IPS-18c (cell line): ENCODE results near the gene CA7.
"Not testable (repeated sequence)": the region's sequence is repeated elsewhere in the genome, so short reads cannot be mapped to it uniquely, and the experiment has no call there.

Source experiments
- H3K4me3 ChIP-seq: 2 replicates; pipeline ENCODE4 v1.7.0; 2013; ENCODE audit warnings: low read depth, mild to moderate bottlenecking, low read length, moderate library complexity; ENCODE audit not compliant: insufficient read depth
- H3K9me3 ChIP-seq: one replicate; pipeline ENCODE4 v1.6.1; 2013; ENCODE audit warnings: mild to moderate bottlenecking, low read length, moderate library complexity; ENCODE audit not compliant: control insufficient read depth, insufficient read depth

CA7 gene

DNA sequence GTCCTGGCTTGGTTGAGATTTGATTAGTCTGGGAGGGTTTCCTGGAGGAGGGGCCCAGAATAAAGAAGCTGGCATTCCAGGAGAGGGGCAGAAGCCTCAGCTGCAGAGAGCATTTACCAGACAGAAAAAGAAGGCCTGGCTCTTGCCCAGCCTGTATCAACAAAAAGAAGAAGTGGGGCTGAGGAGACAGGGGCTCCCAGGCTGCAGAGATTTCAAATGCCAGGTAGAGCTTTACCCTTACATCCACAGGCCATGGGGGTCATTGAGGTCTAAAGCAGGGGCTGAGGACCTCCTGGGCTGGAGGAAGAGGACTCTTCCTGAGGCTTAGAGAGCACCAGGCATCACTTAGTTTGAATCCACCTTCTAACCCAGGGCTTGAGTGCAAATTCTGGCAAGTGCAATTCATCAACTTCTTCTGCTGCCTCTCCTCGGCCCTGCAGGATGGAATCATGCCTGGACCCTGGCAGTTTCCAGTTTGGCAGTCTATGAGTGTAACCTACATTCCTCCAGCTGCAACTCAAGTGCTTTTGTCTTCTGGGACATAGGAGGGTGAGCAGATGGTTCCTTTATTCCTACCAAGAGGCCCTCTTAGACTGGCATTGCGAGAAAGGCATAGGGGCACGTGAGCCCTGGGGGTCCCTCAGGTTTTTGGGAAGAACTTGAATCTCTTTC lies 15.3 kb downstream of the CA7 start:
- Histone ChIP-seq H3K9me3 (no peaks in the 10 kb centered on the region), H3K4me3 (no peak overlapping the region)

DNA sequence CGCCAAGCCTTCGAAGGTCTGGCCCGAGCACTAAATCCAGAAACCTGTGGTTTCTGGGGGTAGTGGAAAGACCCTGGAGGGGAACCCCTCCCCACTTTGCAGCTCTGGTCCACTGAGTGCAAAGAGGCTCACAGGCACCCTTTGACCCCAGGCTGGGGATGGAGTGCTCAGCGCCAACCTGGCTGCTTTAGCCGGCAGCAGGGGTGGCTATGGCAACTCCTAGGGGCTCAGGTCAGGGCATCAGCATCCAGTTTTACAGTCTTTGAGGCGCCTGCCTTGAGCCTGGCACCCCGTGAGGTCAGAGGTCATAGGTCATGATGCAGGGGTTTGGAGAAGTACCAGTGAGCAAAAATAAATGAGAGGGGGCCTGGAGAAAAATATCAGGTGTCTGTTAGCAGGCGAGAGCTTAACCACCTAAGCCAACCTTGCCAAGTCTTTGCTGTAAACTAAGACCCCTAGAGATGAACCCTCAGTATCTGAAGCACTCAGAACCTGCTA lies 17.9 kb downstream of the CA7 start:
- H3K4me3 ChIP-seq = no peak overlapping the region
- H3K9me3 ChIP-seq = no peaks in the 10 kb centered on the region

DNA sequence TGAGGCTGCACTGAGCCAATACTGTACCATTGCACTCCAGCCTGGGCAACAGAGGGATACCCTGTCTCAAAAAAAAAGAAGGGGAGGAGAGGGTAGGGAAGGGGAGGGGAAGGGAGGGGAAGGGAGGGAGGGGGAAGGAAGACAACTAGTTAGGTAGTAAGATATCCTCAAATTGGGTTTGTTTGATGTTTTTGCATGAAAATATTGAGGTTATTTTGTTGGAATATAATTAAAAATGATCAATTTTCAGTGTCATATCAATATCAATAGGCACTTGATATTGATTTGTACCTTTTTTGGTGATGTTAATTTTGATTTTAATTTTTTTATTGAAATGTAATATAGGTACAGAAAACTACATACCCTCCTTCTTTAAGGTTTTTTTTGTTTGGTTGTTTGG lies 19.5 kb downstream of the CA7 start:
- Histone ChIP-seq H3K4me3 (no peak overlapping the region), H3K9me3 (no peaks in the 10 kb centered on the region)

GRCh38 chr16:66869424-66869823 lies 25.2 kb downstream of the CA7 start:
- Histone ChIP-seq H3K9me3 (no peaks in the 10 kb centered on the region), H3K4me3 (no peak overlapping the region)

GRCh38 chr16:66871363-66871762 lies 27.1 kb downstream of the CA7 start:
- not testable (repeated sequence) for H3K9me3 ChIP-seq, H3K4me3 ChIP-seq

GRCh38 chr16:66871840-66872239 lies 27.6 kb downstream of the CA7 start:
- no peaks in the 10 kb centered on the region for H3K9me3 ChIP-seq

DNA sequence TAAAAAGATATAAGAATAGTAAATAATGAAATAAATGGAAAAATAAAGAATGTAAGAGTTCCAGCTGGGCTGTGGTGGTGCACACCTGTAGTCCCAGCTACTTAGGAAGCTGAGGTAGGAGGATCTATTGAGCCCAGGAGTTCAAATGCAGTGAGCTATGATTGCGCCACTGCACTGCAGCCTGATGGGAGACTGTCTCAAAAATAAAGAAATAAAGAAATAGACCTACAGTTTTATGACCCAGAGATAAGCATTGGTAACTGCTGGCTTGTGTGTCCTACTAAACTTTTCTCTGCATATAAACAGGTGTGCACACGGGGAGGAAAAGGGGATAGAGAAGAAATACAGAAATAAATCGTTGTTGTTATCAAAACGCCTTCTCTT lies 28.3 kb downstream of the CA7 start:
- H3K4me3 ChIP-seq = peak overlapping the region; percentile 43; the same call in 1 of the 2 replicates

More at GRCh38 chr16:66871840-66872239, 27.6 kb downstream of the CA7 start:
- no peak overlapping the region for H3K4me3 ChIP-seq

DNA sequence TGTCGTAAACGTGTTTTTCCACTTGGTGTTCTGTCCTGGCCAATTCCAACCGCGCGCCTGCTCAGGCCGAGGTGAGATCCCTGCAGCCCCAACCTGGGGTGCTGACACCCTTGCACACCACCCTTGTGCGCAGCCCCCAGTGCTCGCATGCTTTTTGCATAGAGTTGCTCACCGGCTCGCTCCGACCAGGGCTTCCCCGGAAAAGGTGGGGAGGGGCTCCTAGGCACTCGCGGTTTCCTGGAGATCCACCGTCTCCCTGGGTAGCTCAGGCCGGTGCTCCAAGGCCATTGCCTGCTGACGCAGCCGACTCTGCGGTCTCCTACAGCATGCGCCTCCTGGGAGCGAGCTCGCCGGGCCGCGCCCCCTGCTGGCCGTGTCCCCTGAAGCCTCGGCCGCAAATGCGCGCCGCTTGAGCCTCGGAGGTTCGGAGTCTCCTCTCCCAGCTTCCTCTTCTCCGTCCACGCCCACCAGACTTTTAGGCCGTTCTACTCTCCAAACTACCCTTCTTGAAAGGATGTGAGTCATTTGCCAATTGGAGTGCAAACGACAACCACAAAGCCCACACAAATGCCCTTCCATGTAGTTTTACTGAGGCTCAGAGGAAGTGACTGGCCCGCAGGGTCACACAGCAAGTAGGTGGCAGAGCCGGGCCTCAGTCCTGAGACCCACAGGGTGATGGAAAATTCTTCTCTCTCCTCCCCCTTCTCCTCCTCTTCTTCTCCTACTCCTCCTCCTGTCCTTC lies 28.9 kb downstream of the CA7 start:
- Histone ChIP-seq H3K4me3 (peak overlapping the region; percentile 43; the same call in 1 of the 2 replicates), H3K9me3 (no peaks in the 10 kb centered on the region)

More for the DNA sequence above, 28.3 kb downstream of the CA7 start:
- no peaks in the 10 kb centered on the region for H3K9me3 ChIP-seq

DNA sequence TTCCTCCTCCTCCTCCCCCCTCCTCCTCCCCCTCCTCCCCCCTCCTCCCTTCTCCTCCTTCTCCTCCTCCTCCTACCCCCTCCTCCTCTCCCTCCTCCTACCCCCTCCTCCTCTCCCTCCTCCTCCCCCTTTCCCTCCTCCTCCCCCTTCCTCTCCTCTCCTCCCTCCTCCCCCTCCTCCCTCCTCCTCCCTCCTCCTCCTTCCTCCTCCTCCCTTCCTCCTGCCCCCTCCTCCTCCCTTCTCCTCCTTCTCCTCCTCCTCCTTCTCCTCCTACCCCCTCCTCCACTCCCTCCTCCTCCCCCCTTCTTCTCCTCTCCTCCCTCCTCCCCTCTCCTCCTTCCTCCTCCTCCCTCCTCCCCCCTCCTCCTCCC lies 29.5 kb downstream of the CA7 start:
- no peak overlapping the region for H3K4me3 ChIP-seq
- no peaks in the 10 kb centered on the region for H3K9me3 ChIP-seq

DNA sequence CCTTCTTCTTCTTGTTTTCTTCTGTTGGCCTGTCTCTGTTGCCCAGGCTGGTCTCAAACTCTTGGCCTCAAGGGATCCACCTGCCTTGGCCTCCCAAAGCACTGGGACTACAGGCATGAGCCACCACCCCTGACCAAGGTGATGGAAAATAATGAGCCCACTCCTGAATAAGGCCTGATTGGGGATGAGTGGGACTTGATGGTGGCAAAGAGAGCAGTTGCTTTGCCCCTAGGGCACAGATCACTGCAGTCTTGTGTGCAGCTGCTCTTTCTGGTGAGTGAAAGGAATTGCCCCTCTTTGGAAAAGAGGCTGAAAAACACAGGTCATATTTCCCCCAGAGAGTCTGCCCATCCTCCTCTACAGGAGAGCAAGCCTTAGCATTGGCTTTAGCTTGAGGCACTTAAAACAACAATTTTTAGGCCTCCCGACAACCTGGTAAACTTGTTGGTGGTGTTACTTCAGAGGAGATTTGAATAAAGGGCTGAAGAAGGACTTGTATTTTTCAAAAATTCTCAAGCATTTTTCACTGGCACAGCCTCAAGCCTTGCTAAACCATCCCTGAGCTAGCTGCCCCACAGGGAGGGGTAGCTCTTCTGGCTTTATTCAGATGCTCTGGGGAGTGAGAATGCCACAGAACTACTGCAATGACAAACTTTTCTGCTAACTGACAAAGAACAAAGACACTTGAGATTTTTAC lies 30.0 kb downstream of the CA7 start:
- Histone ChIP-seq H3K4me3 (no peak overlapping the region), H3K9me3 (no peaks in the 10 kb centered on the region)

DNA sequence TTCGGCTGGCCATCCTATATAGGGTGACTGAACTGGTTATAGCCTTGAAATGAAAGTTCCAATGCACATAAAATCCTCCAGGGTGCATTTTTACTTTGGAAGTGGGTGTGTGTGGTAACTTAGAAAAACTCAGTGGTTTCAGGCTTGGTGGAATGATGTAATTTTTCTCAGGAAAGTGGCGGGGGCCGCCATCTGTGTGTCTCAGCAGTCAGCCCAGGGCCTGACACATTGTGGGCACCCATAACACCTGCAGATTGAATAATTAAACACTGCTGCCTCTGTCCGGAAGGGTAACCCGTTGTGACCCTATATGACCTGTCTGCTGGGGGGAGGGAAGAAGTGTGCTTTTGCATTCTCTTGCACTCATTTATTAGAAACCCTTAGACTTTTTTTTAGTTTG lies 33.9 kb downstream of the CA7 start:
- Histone ChIP-seq H3K9me3 (no peaks in the 10 kb centered on the region), H3K4me3 (no peak overlapping the region)

- peak within 1 kb of the TSS; percentile 87 for H3K4me3 ChIP-seq
- H3K9me3 ChIP-seq = no peaks in the 10 kb centered on the region
Measured at GRCh38 chr16:66880288-66881013, 36.2 kb downstream of the CA7 start, which contains the start of gene PDP2. PDP2 (plus strand) TSS chr16:66880515; CDS start chr16:66884285, 3,770 bp downstream.

DNA sequence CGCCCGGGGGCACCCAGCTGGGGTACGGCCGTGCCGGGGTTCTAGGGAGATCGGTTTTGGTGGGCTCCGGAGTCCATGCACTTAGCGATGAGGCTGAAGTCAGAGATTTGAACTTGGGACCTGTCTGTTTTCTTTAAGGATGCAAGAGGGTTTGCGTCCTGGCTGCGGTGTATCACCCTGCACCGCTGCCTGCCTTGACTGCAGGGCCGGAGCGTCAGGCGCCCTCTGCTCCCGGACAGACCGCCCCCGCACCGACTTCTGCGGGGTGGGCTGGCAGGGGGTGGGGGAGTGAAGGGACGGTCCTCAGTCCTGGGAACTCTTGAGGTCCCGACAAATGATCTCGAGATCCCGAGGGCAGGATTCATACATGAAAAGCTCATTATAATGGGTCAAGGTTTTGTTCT lies 36.8 kb downstream of the CA7 start:
- H3K9me3 ChIP-seq = no peaks in the 10 kb centered on the region
- H3K4me3 ChIP-seq = peak overlapping the region; percentile 87

DNA sequence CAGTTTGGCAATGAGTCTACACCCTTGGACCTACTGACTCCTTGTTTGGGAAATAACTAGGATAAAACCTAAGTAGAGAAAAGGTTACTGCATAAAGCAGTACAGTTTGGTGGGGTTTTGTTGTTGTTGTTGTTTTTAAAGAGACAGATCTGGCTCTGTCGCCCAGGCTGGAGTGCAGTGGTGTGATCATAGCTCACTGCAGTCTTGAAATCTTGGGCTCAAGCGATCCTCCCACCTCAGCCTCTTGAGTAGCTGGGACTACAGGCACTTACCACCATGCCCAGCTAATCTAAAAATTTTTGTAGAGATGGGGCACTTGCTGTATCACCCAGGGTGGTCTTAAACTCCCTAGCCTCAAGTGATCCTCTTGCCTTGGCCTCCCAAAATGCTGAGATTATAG lies 37.3 kb downstream of the CA7 start:
- Histone ChIP-seq H3K9me3 (no peaks in the 10 kb centered on the region), H3K4me3 (peak overlapping the region; percentile 87; the same call in 1 of the 2 replicates)

DNA sequence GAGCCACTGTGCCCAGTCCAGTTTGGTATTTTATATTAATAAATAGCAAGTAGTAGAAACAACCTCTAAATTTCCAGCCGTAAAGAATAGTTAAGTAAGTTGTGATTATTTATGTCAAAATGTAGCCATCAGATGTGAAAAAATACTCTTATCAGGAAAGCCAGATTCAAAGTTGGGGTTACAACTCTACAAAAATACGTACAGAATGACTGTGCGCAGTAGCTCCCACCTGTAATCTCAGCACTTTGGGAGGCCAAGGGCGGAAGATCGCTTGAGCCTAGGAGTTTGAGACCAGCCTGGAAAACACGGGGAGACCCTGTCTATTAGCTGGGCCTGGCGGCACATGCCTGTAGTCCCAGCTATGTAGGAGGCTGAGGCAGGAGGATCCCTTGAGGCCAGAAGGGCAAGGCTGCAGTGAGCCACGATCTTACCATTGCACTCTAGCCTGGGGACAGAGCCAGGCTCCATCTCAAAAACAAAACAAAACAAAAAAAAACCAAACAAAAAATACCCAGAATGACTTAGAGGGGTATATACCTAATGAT lies 37.8 kb downstream of the CA7 start:
- H3K9me3 ChIP-seq = no peaks in the 10 kb centered on the region
- no peak overlapping the region for H3K4me3 ChIP-seq

- Histone ChIP-seq H3K9me3 (no peaks in the 10 kb centered on the region), H3K4me3 (no peak overlapping the region)
Measured at GRCh38 chr16:66882702-66883101, 38.5 kb downstream of the CA7 start.

DNA sequence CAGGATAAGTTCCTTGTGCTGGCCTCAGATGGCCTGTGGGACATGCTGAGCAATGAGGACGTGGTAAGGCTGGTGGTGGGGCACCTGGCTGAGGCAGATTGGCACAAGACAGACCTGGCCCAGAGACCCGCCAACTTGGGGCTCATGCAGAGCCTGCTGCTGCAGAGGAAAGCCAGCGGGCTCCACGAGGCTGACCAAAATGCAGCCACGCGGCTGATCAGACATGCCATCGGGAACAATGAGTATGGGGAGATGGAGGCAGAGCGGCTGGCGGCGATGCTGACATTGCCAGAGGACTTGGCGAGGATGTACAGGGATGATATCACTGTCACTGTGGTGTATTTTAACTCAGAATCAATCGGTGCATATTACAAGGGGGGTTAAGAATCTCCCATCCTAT lies 41.3 kb downstream of the CA7 start:
- Histone ChIP-seq H3K4me3 (no peak overlapping the region), H3K9me3 (no peaks in the 10 kb centered on the region)
